Left lung (tissue), 10 donors: ENCODE data around the gene ANAPC5. TPM values are rescaled to one million over a fixed set of nuclear protein-coding genes. Genes with fewer than 3 reads are reported as not detected.

Source experiments
- ATAC-seq: fragments of 200-7000 bp; cut with Tn5 transposase; one replicate; pipeline ENCODE4 v1.9.1; 2020; ENCODE audit warnings: moderate library complexity
- DNase-seq, 4 donors: peaks; one replicate each; pipeline ENCODE4 v3.0.0-alpha.2; 2013 to 2020
- H3K27ac ChIP-seq, 2 donors: fragments of 200-600 bp; sonication (generic) in 1 of 2; one replicate each; pipeline versions ENCODE4 v1.5.0 to v1.8.0; 2020 to 2021
- H3K27me3 ChIP-seq, 2 donors: fragments of 200-600 bp; sonication (generic) in 1 of 2; one replicate each; pipeline versions ENCODE4 v1.5.0 to v1.8.0; 2020 to 2021
- H3K36me3 ChIP-seq, 2 donors: fragments of 200-600 bp; sonication (generic) in 1 of 2; one replicate each; pipeline versions ENCODE4 v1.5.0 to v1.8.0; 2020 to 2021
- H3K4me1 ChIP-seq, 2 donors: fragments of 200-600 bp; one replicate each; pipeline ENCODE4 v1.8.0; 2021
- H3K4me3 ChIP-seq, 2 donors: fragments of 200-600 bp; sonication (generic) in 1 of 2; one replicate each; pipeline versions ENCODE4 v1.5.0 to v1.8.0; 2020 to 2021; ENCODE audit warnings: mild to moderate bottlenecking in 1 of 2
- H3K9me3 ChIP-seq, 2 donors: fragments of 200-600 bp; sonication (generic) in 1 of 2; one replicate each; pipeline versions ENCODE4 v1.5.0 to v1.8.0; 2020 to 2021
- intact Hi-C, 2 donors: fragments of 100-400 bp; cut with DNase I; formaldehyde crosslinking; loops; one replicate each; pipeline versions ENCODE4 v1.11.2 to v1.14.2; 2022
- polyA plus RNA-seq, 6 donors: library from polyadenylated mRNA; unstranded; fragments of 120-200 nt; gene quantifications; one replicate each; pipeline ENCODE4 v1.2.1, GENCODE V29; 2013; ENCODE audit not compliant: insufficient read length in 6 of 6
- total RNA-seq, 2 donors: library from RNA; stranded (reverse); fragmentation: NEBNext Ultra II Directional; extraction: Animal tissue kit (Norgen Biotek cat#: 25700); gene quantifications; one replicate each; pipeline ENCODE4 v1.2.1, GENCODE V29; 2021
- TF ChIP-seq, protein P1 (sequence below), 2 donors: fragments of 200-600 bp; sonication (generic) in 1 of 2; IDR thresholded peaks; one replicate each; pipeline versions ENCODE4 v1.5.0 to v1.8.0; 2021; ENCODE audit warnings: antibody characterized with exemption in 2 of 2
- donor health status: DM: no; HTN: yes; CAD: no.
- donor health status: DM: no; HTN: no; CAD: no.

ANAPC5 gene
- total and polyA plus RNA-seq, 8 donors = 84.8 to 206 (median 165) TPM

DNA sequence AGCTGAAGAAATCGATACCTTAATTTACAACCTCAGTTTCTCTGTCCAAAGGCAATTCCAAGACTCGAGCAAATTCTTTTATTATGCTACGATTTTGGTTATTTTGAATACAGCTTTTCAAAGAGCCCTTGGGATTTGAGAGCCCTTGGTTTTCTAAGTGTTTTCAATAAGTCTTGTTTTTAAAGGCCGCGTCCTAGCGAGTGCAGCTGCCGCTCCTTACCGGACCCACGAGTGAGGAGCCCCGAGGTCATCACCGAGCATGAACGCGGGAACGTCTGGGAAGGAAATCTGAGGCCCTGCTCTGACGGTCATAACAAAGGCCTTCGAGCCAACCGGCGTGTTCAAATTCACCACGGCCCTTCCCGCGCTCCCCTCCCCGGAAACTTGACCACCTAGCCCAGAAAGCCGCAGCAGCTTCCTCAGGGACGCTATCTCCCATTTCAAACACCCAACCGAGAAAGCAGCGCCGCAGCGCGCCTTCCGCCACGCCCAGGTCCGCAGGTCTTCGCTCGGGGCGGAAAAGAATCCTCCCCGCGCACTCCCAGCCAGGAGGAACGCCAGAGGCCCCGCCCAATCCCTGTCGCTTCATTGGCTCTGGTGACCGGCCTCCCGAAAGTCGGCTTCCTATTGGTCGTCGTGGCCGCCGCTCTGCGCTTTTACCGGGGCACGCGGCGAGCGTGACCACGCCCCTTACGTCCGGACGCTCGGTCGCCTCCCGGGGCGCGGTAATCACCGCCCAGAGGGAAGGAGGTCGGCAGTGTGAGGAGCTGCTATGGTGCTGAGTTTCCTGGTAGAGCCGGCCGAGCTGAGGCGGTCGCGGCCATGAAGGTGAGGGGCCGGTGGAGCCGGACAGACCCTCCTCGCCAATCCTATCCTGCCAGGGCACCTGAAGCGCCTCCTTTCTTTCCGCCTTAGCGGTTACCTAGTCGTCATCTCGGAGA lies 47.5 kb upstream of the ANAPC5 start, which contains the start of gene RNF34:
TSS of gene RNF34 (plus strand) at position 728 of the 941 bp plus-strand sequence. CDS start at position 823, 95 bp downstream.
- ATAC-seq (peak; percentile 98), DNase-seq (peak; percentile 98 to 99 (median 98))
- peaks cover 14 to 28% of the 10 kb centered on the region in 2 donors for H3K4me1 ChIP-seq
- peaks cover 0 to 7% of the 10 kb centered on the region in 2 donors for H3K36me3 ChIP-seq
- TF ChIP-seq, protein P1, sequence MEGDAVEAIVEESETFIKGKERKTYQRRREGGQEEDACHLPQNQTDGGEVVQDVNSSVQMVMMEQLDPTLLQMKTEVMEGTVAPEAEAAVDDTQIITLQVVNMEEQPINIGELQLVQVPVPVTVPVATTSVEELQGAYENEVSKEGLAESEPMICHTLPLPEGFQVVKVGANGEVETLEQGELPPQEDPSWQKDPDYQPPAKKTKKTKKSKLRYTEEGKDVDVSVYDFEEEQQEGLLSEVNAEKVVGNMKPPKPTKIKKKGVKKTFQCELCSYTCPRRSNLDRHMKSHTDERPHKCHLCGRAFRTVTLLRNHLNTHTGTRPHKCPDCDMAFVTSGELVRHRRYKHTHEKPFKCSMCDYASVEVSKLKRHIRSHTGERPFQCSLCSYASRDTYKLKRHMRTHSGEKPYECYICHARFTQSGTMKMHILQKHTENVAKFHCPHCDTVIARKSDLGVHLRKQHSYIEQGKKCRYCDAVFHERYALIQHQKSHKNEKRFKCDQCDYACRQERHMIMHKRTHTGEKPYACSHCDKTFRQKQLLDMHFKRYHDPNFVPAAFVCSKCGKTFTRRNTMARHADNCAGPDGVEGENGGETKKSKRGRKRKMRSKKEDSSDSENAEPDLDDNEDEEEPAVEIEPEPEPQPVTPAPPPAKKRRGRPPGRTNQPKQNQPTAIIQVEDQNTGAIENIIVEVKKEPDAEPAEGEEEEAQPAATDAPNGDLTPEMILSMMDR (IDR thresholded peaks at IDR 0.05) = no peak
- H3K27ac ChIP-seq = peak within 1 kb of the TSS; percentile 87 to 92
- H3K27me3 ChIP-seq = no peaks in the 10 kb centered on the region
- peak within 1 kb of the TSS; percentile 84 to 97 for H3K4me3 ChIP-seq
- no peaks in the 10 kb centered on the region for H3K9me3 ChIP-seq
- intact Hi-C loops = no loop called here

DNA sequence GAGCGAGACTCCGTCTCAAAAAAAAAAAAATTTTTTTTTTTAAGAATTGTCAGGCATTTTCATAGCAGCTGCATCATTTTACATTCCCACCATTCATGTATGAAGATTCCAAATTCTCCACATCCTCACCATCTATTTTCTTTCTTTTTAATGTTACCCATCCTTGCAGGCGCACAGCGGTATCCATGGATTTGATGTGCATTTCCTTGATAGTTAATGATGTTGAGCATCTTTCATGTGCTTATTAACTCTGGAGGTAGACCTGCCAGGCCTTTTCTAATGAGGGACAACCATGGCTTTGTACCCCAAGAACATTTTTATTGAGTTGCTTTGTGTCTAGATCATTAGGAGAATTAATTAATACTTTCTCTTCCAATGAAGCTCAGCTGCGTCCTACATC lies 46.1 kb upstream of the ANAPC5 start:
- Histone ChIP-seq H3K4me1 (peaks cover 14 to 28% of the 10 kb centered on the region in 2 donors), H3K4me3 (no peak overlapping the region), H3K9me3 (no peaks in the 10 kb centered on the region), H3K27me3 (no peaks in the 10 kb centered on the region), H3K27ac (no peak overlapping the region), H3K36me3 (no peaks in the 10 kb centered on the region)
- TF ChIP-seq, protein P1 (IDR thresholded peaks at IDR 0.05) = no peak
- ATAC-seq (no peak), DNase-seq (no peak)
- intact Hi-C loops = no loop called here

DNA sequence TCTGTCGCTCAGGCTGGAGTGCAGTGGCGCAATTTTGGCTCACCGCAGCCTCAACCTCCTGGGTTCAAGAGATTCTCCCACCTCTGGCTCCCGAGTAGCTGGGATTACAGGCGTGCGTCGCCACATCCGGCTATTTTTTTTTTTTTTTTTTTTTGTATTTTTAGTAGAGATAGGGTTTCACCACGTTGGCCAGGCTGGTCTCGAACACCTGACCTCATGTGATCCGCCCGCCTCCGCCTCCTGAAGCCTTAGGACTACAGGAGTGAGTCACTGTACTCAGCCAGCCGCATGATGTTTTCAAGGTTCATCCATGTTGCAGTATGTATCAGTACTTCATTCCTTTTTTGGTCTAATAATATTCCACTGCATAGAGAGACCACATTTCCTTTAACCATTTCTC lies 45.3 kb upstream of the ANAPC5 start:
- Histone ChIP-seq H3K4me3 (no peak overlapping the region), H3K27me3 (no peaks in the 10 kb centered on the region), H3K9me3 (no peaks in the 10 kb centered on the region), H3K27ac (no peak overlapping the region), H3K4me1 (peaks cover 14 to 27% of the 10 kb centered on the region in 2 donors), H3K36me3 (no peaks in the 10 kb centered on the region)
- ATAC-seq = no peak
- DNase-seq = no peak
- TF ChIP-seq, protein P1 (IDR thresholded peaks at IDR 0.05) = no peak
- intact Hi-C loops = no loop called here

DNA sequence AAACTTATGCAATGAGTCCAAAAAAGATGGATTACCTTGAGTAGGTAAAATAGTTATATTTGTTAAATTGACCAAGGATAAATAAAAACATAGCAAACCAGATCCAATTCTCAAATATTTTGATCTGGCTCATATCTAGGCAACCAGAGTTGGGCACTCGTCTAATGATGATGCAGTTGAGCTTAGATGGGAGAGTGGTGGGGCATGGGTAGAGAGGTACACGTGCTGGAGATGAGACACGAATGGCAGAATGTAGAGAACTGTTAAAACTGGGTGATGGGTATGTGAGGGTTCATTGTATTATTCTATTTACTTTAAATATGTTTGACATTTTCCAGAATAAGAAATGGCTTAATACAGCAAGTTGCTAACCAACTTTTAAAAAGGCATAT lies 40.1 kb upstream of the ANAPC5 start:
- ATAC-seq = no peak
- H3K9me3 ChIP-seq = no peaks in the 10 kb centered on the region

More for the DNA sequence above, 40.1 kb upstream of the ANAPC5 start:
- peak overlapping the region in 1 of 2 donors; percentile 49 for H3K27ac ChIP-seq
- TF ChIP-seq, protein P1 (IDR thresholded peaks at IDR 0.05) = no peak
- H3K4me3 ChIP-seq = no peak overlapping the region
- intact Hi-C loops = no loop called here
- no peaks in the 10 kb centered on the region for H3K27me3 ChIP-seq
- DNase-seq = no peak
- no peaks in the 10 kb centered on the region for H3K36me3 ChIP-seq
- H3K4me1 ChIP-seq = no peaks in the 10 kb centered on the region
